ENCODE data around the gene NCAPH2.
"Not testable (repeated sequence)": the region's sequence is repeated elsewhere in the genome, so short reads cannot be mapped to it uniquely, and the experiment has no call there.

Gene NCAPH2

GRCh38 chr22:50529897-50530579 is 22.0 kb downstream of the NCAPH2 start, which contains the start of gene TYMP:
TSS of gene TYMP (minus strand) at chr22:50530012. CDS start at chr22:50529709, 303 bp downstream.
- DNase-seq (ENCODE audit: low spot score): no peak

DNA sequence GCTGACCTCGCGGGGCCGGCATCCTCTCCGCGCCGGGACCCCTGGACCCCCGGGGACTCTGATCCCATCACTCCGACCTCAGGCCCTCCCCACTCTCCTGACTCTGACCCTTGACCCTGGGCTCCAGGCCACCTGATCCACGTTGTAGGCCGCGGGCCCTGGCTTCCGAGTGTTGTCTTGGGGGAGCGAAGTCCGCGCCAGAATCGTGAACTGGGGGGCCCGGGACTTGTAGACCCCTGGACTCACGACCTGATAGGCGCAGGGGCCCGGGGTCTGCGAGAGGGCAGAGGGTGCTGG is 22.5 kb downstream of the NCAPH2 start:
- DNase-seq (ENCODE audit: low spot score): no peak

DNA sequence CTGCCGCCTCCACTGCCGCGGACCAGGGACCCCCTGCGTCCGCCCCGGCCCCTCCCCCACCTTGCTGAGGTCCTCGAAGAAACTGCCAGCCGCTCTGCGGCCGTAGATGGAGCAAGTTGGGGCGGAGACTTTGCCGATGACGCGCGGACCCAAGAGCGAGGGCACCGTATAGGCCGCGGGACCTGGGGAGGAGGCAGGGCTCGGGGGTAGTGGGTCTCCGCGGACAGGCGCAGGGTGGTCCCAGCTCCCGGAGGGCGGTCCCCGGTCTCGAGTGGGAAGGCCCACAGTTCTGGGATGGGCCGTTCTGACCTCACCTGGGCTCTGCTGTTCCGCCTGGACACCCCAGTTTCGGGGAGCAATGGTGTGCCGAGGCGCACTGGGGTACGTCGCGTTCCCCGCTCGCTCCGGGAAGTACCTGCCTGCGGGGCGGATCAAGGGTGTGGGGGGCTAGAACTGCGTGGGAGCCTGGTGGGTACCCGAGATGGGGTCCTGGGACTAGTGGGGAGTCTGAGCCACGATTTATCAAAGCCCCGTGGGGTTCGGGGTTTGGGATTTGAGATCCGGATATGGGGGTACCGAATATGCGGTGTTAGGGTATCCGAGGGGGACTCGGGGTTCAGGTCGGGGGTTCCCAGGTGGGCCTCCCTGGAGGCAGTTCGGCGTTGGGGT is 23.0 kb downstream of the NCAPH2 start:
- no peak for DNase-seq (ENCODE audit: low spot score)

GRCh38 chr22:50531546-50531961 is 23.5 kb downstream of the NCAPH2 start:
- no peak for DNase-seq (ENCODE audit: low spot score)

- DNase-seq (ENCODE audit: low spot score): no peak
These were observed 24.1 kb downstream of the NCAPH2 start for GRCh38 chr22:50531962-50532674.

DNA sequence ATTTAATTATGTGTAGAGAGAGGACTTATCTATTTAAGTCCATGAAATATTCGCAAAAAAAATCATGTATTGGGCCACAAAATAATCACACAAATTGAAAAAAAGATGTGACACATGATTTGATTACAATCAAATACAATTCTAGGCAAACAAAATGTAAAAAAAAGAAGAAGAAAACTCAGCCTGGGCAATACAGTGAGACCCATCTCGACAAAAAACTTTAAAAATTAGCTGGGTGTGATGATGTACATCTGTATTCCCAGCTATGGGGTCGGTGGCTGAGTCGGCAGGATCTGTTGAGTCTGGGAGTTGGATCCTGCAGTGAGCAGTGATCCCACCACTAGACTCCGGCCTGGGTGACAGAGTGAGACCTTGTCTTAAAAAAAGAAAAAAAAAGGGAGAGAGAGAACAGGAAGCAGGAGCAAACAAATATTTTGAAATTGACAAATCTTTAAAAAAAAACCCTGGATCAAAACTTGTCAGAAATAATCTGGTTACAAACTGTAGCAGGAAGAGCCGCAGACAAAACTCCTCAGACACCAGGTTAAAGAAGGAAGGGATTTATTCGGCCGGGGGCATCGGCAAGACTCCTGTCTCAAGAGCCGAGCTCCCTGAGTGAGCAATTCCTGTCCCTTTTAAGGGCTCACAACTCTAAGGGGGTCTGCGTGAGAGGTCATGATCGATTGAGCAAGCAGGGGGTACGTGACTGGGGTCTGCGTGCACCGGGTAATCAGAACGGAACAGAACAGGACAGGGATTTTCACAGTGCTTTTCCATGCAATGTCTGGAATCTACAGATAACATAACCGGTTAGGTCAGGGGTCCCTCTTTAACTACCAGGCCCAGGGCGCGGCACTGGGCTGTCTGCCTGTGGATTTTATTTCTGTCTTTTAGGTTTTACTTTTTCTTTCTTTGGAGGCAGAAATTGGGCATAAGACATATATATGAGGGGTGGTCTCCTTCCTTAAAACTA is 25.1 kb downstream of the NCAPH2 start:
- no peak for DNase-seq (ENCODE audit: low spot score)

GRCh38 chr22:50533856-50534711 is 26.1 kb downstream of the NCAPH2 start:
- not testable (repeated sequence) for DNase-seq (ENCODE audit: low spot score)

GRCh38 chr22:50535113-50535512 is 27.1 kb downstream of the NCAPH2 start:
- no peak for DNase-seq (ENCODE audit: low spot score)

DNA sequence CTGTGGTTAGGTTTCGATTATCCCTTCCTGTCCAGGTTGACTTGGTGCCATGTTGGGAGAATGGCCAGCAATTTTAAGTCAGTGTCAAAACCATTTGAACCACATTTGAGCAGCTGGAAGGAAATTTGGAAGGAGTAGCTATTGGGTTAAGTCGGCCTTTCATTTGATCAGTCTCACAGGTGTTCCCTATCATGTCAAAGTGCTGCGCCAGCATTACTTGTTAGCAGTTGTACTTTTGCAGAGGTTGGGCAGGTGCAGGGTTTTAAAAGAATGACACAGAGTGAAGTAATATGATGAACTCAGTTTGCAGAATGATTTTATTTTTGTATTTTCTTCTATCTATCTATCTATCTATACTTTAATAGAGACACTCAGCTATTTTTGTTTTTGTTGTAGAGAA is 28.2 kb downstream of the NCAPH2 start:
- DNase-seq (ENCODE audit: low spot score): no peak

DNA sequence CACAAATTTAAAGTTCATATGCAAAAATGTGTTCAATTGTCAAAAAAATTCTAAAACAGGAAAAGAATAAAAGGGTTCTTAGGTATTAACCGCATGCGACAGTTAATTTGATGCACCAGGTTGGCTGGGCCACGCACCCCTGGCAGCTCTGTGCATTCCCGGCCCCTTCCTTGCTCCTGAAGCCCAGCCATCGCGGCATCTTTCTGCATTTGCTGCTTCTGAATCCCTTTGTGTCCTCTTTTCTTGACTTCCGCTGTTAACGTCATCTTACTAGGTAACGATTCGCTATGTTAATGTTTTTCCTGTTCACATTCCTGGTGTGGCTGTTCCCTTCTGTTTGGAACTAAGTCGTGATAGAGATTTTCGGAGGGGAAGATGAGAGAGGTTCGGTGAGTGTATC is 29.7 kb downstream of the NCAPH2 start:
- DNase-seq (ENCODE audit: low spot score): no peak

GRCh38 chr22:50540381-50540780 is 32.4 kb downstream of the NCAPH2 start:
- no peak for DNase-seq (ENCODE audit: low spot score)

- DNase-seq (ENCODE audit: low spot score): not testable (repeated sequence)
These were observed 33.6 kb downstream of the NCAPH2 start for GRCh38 chr22:50541667-50542026.

- DNase-seq (ENCODE audit: low spot score): no peak
These were observed 34.4 kb downstream of the NCAPH2 start for GRCh38 chr22:50542416-50542927.

GRCh38 chr22:50544078-50544745 is 36.2 kb downstream of the NCAPH2 start:
- DNase-seq (ENCODE audit: low spot score): peak; percentile 68

DNA sequence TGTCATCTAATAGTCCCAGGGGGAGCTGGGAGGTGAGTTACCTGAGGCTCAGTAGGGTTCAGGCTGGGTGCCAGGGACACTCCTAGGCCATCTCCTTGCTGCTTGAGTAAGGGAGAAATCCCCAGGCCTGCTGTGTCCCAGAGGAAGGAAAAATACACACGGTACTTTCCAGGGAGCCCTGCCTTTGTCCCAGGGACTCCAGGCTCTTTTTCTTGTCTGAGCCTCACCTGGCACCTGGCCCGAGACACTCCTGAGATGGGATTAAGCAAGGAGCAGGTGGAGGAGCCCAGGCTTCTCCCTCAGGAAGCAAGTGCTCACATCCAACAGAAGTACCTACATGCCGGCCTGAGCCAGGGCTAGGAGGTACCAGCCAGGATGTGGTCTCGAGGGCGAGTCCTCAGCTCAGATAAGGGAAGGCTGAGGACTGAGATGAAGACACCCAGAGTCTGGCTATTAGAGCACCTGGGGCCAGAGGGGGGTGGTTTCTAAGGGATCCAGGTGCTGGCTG is 36.8 kb downstream of the NCAPH2 start:
- DNase-seq (ENCODE audit: low spot score): no peak

GRCh38 chr22:50545522-50546325 is 37.7 kb downstream of the NCAPH2 start, which contains the start of gene KLHDC7B:
TSS of gene KLHDC7B (plus strand) at chr22:50545899. CDS start at chr22:50546244, 345 bp downstream.
- DNase-seq (ENCODE audit: low spot score): no peak

- no peak for DNase-seq (ENCODE audit: low spot score)
These were observed 38.6 kb downstream of the NCAPH2 start for GRCh38 chr22:50546326-50547262.
